HepG2 (cell line): ENCODE data around the gene THEMIS. TPM values are rescaled to one million over a fixed set of nuclear protein-coding genes. Genes with fewer than 3 reads are reported as not detected.

Source experiments
- ATAC-seq: fragments of 200-7000 bp; cut with Tn5 transposase; 3 replicates; pipeline ENCODE4 v1.9.1; 2020; ENCODE audit warnings: mild to moderate bottlenecking, moderate library complexity
- BruUV-seq: library from RNA; stranded (reverse); fragments of 400-500 nt; replicated peaks from 2 replicates; lab custom pipeline; 2021; lab: Mats Ljungman, UMichigan
- CTCF ChIA-PET: fragments of 300-600 bp; formaldehyde crosslinking; extraction: SDS; loops from one replicate; lab custom pipeline; 2021; ENCODE audit warnings: low total read pairs, inconsistent platforms, low intra/inter-chr PET ratio; lab: Yijun Ruan, JAX
- POLR2A ChIA-PET: fragments of 350-600 bp; sonication (Branson Sonifier 250); formaldehyde crosslinking; loops from one replicate; lab custom pipeline; 2020; ENCODE audit warnings: antibody characterized with exemption, inconsistent platforms; lab: Yijun Ruan, JAX
- DNase-seq: peaks from one replicate; pipeline ENCODE4 v3.0.0-alpha.2; 2015; ENCODE audit warnings: low spot score
- FAIRE-seq: peaks from 3 replicates; lab custom pipeline; 2011; peaks lifted over from hg19 to GRCh38; lab: Jason Lieb, UNC
- H2AFZ ChIP-seq: one replicate; pipeline ENCODE4 v1.6.1; 2011; ENCODE audit warnings: low read length, inconsistent platforms
- H3K27ac ChIP-seq: fragments of 300-600 bp; 3 replicates; pipeline ENCODE4 v1.8.0; 2011; ENCODE audit warnings: mixed run types, mild to moderate bottlenecking, mixed read lengths, low read length, inconsistent platforms; ENCODE audit not compliant: insufficient read depth; ENCODE audit errors: extremely low read length
- H3K27me3 ChIP-seq, 2 experiments: fragments of 200-600 bp in 1 of 2; 2 replicates in 1 of 2; 3 replicates in 1 of 2; pipeline versions ENCODE4 v1.6.0 to v1.8.0; 2011; ENCODE audit warnings: low read length in 2 of 2, mild to moderate bottlenecking in 2 of 2, moderate library complexity in 2 of 2, inconsistent platforms in 1 of 2; ENCODE audit not compliant: insufficient read depth in 2 of 2, control insufficient read depth in 1 of 2
- H3K36me3 ChIP-seq, 2 experiments: fragments of 200-600 bp in 1 of 2; replicated peaks in 1 of 2; 2 replicates in 1 of 2; 3 replicates in 1 of 2; pipeline versions ENCODE4 v1.5.1 to v1.8.0; 2011; ENCODE audit warnings: low read length in 2 of 2, inconsistent platforms in 1 of 2; ENCODE audit not compliant: insufficient read depth in 2 of 2, control insufficient read depth in 1 of 2
- H3K4me1 ChIP-seq: 2 replicates; pipeline ENCODE4 v1.5.1; 2012; ENCODE audit warnings: low read length, inconsistent platforms; ENCODE audit not compliant: insufficient read depth
- H3K4me2 ChIP-seq: 2 replicates; pipeline ENCODE4 v1.6.0; 2011; ENCODE audit warnings: low read depth, low read length, inconsistent platforms
- H3K4me3 ChIP-seq, 3 experiments: fragments of 200-600 bp in 1 of 3; sonication (generic), shearing (Covaris generic) in 1 of 3; replicated peaks in 1 of 3; 2 replicates each; pipeline ENCODE4 v1.5.1; 2011 to 2016; ENCODE audit warnings: low read length in 3 of 3, inconsistent platforms in 2 of 3, low read depth in 2 of 3, mild to moderate bottlenecking in 2 of 3, control low read depth in 1 of 3, mixed read lengths in 1 of 3; ENCODE audit not compliant: insufficient read depth in 1 of 3
- H3K79me2 ChIP-seq: one replicate; pipeline ENCODE4 v1.6.1; 2011; ENCODE audit warnings: low read length, inconsistent platforms; ENCODE audit not compliant: insufficient read depth
- H3K9ac ChIP-seq: 2 replicates; pipeline ENCODE4 v1.6.0; 2011; ENCODE audit warnings: mild to moderate bottlenecking, low read depth, low read length, inconsistent platforms; ENCODE audit not compliant: insufficient read depth
- H3K9me3 ChIP-seq: 2 replicates; pipeline ENCODE4 v1.5.1; 2012; ENCODE audit warnings: mild to moderate bottlenecking, low read length
- H4K20me1 ChIP-seq: 2 replicates; pipeline ENCODE4 v1.6.0; 2011; ENCODE audit warnings: inconsistent platforms, mild to moderate bottlenecking, low read length, moderate library complexity; ENCODE audit not compliant: insufficient read depth
- ATF3 ChIP-seq: sonication (generic); formaldehyde crosslinking; IDR thresholded peaks from 2 replicates; pipeline ENCODE4 v1.4.0; 2020; ENCODE audit warnings: missing genetic modification reagents
- BRD4 ChIP-seq: sonication (generic); formaldehyde crosslinking; IDR thresholded peaks from 2 replicates; pipeline ENCODE4 v1.4.0; 2020; ENCODE audit warnings: missing genetic modification reagents
- FOXP4 ChIP-seq: sonication (generic); formaldehyde crosslinking; IDR thresholded peaks from 2 replicates; pipeline ENCODE4 v1.4.0; 2020; ENCODE audit warnings: missing genetic modification reagents
- KIAA2018 ChIP-seq: sonication (generic); formaldehyde crosslinking; IDR thresholded peaks from 2 replicates; pipeline ENCODE4 v1.5.0; 2020; ENCODE audit warnings: mild to moderate bottlenecking, missing genetic modification reagents, borderline replicate concordance
- RFX1 ChIP-seq: fragments of 450-650 bp; IDR thresholded peaks from 2 replicates; pipeline ENCODE4 v1.6.1; 2017
- THRA ChIP-seq: sonication (generic); formaldehyde crosslinking; IDR thresholded peaks from 2 replicates; pipeline ENCODE4 v1.4.0; 2020; ENCODE audit warnings: missing genetic modification reagents, borderline replicate concordance
- ZNF383 ChIP-seq: sonication (generic); formaldehyde crosslinking; IDR thresholded peaks from 2 replicates; pipeline ENCODE4 v1.4.0; 2020; ENCODE audit warnings: missing genetic modification reagents, mild to moderate bottlenecking, borderline replicate concordance
- ZNF484 ChIP-seq: sonication (generic); formaldehyde crosslinking; IDR thresholded peaks from 2 replicates; pipeline ENCODE4 v1.5.1; 2020; ENCODE audit warnings: mild to moderate bottlenecking, low read depth, missing genetic modification reagents, borderline replicate concordance
- ZNF770 ChIP-seq: sonication (generic); formaldehyde crosslinking; IDR thresholded peaks from 2 replicates; pipeline ENCODE4 v1.5.0; 2020; ENCODE audit warnings: mild to moderate bottlenecking, missing genetic modification reagents
- WGBS: methylation state at CpG from one replicate; pipeline ENCODE4 v1.1.6; 2017; ENCODE audit warnings: low lambda C conversion rate; 5-methylcytosine and 5-hydroxymethylcytosine counted together
- in situ Hi-C: cut with HindIII; loops from 2 replicates; pipeline ENCODE4 v1.10.0; 2017; ENCODE audit warnings: low pct_unique_long_range_greater_than_20kb; ENCODE audit not compliant: extremely low pct_ligation_motif_present
- intact Hi-C: fragments of 100-400 bp; cut with micrococcal nuclease; formaldehyde crosslinking; loops from one replicate; pipeline ENCODE4 v1.10.0; 2022; ENCODE audit not compliant: unreplicated experiment
- polyA plus RNA-seq, 8 experiments: library from polyadenylated mRNA; depleted of rRNA in 3 of 8; stranded (reverse) in 7 of 8; unstranded in 1 of 8; fragments of >200 nt; fragmentation: Illumina TruSeq in 4 of 8; extraction: Trizol in 4 of 8; gene quantifications; 2 replicates each; pipeline versions ENCODE4 v1.2.1 to v1.2.3, GENCODE V29; 2011 to 2016; ENCODE audit warnings: low read depth in 4 of 8, missing spikeins in 1 of 8, mixed read lengths in 1 of 8; ENCODE audit not compliant: insufficient read depth in 1 of 8
- total RNA-seq, 5 experiments: library from RNA; depleted of rRNA; stranded (reverse); fragments of >200 nt; fragmentation: Illumina TruSeq; extraction: Trizol; gene quantifications; 2 replicates each; pipeline ENCODE4 v1.2.3, GENCODE V29; 2016; ENCODE audit warnings: low read depth in 1 of 5

The THEMIS gene
- total and polyA plus RNA-seq, 2 of the 13 experiments (the other 11 are each of a cell fraction or from before 2014, with no cell fraction given), result not detected

- TF ChIP-seq FOXP4 (CRISPR knock-in tag) (no peak), BRD4 (CRISPR knock-in tag) (no peak), ATF3 (no peak), ZNF383 (CRISPR knock-in tag) (no peak), RFX1 (no peak), ZNF484 (CRISPR knock-in tag) (no peak), THRA (no peak)
Observed at GRCh38 chr6:127761084-127761483, 139.8 kb downstream of the THEMIS start (continued).

- BruUV-seq, result no TSS peak
- Histone ChIP-seq H3K4me2 (no peak overlapping the region), H3K9me3 (no peaks in the 10 kb centered on the region), H3K36me3 (no peaks in the 10 kb centered on the region), H2AFZ (no peak overlapping the region), H3K9ac (no peak overlapping the region), H3K4me3 (no peak overlapping the region), H3K79me2 (no peaks in the 10 kb centered on the region), H3K4me1 (no peaks in the 10 kb centered on the region), H4K20me1 (no peaks in the 10 kb centered on the region), H3K27me3 (no peaks in the 10 kb centered on the region), H3K27ac (no peak overlapping the region)
- CTCF ChIA-PET, result no interaction called here
- POLR2A ChIA-PET, result no interaction called here
- 10% methylated on average over 3 of the region's 3 CpGs for whole genome bisulfite sequencing
- no peak for ATAC-seq
- intact Hi-C loops, result no loop called here
- no peak for DNase-seq
- no peak for FAIRE-seq
- in situ Hi-C loops, result no loop called here
- TF ChIP-seq KIAA2018 (CRISPR knock-in tag), result no peak
- no peak for TF ChIP-seq ZNF770 (CRISPR knock-in tag)
Observed at GRCh38 chr6:127749095-127749494, 151.8 kb downstream of the THEMIS start.
